SK-N-SH (cell line): ENCODE measurements around the gene FOXM1. TPM values are rescaled to one million over a fixed set of nuclear protein-coding genes. Genes with fewer than 3 reads are reported as not detected.

Source experiments
- CTCF ChIA-PET: fragments of 300-600, 350-600 bp; formaldehyde crosslinking; extraction: SDS; loops from one replicate; lab custom pipeline; 2021; lab: Yijun Ruan, JAX
- POLR2A ChIA-PET: fragments of 350-600 bp; sonication (Branson Sonifier 250); formaldehyde crosslinking; extraction: SDS; loops from one replicate; lab custom pipeline; 2020; ENCODE audit warnings: antibody characterized with exemption, inconsistent platforms; lab: Yijun Ruan, JAX
- DNase-seq: peaks from one replicate; pipeline ENCODE4 v3.0.0; 2012
- H2AFZ ChIP-seq: fragments of 200-600 bp; sonication (generic); 2 replicates; pipeline ENCODE4 v1.8.1; 2016; ENCODE audit warnings: antibody characterized with exemption, mild to moderate bottlenecking, low read depth
- H3F3A ChIP-seq: fragments of 200-600 bp; sonication (generic); replicated peaks from 2 replicates; pipeline ENCODE3; 2016; ENCODE audit warnings: antibody characterized with exemption, mild to moderate bottlenecking; ENCODE audit not compliant: insufficient read depth
- H3K27ac ChIP-seq, 2 experiments: fragments of 200-500 bp in 1 of 2; fragments of 200-600 bp in 1 of 2; sonication (Bioruptor generic) in 1 of 2; sonication (generic), shearing (Covaris generic) in 1 of 2; 2 replicates each; pipeline versions ENCODE4 v1.5.1 to v1.6.1; 2014 to 2016; ENCODE audit warnings: low read depth in 2 of 2, inconsistent platforms in 1 of 2, low read length in 1 of 2, mild to moderate bottlenecking in 1 of 2, mixed read lengths in 1 of 2
- H3K27me3 ChIP-seq: fragments of 200-600 bp; sonication (generic), shearing (Covaris generic); 2 replicates; pipeline ENCODE4 v1.6.1; 2016; ENCODE audit warnings: mixed run types; ENCODE audit not compliant: insufficient read depth
- H3K36me3 ChIP-seq, 2 experiments: fragments of 200-500 bp in 1 of 2; fragments of 200-600 bp in 1 of 2; sonication (Bioruptor generic) in 1 of 2; sonication (generic) in 1 of 2; replicated peaks in 1 of 2; 2 replicates each; pipeline versions ENCODE3 to v1.5.1; 2014 to 2016; ENCODE audit warnings: low read length in 1 of 2, mild to moderate bottlenecking in 1 of 2; ENCODE audit not compliant: insufficient read depth in 2 of 2, control insufficient read depth in 1 of 2
- H3K4me1 ChIP-seq, 2 experiments: fragments of 200-500 bp in 1 of 2; fragments of 200-600 bp in 1 of 2; sonication (Bioruptor generic) in 1 of 2; sonication (generic), shearing (Covaris generic) in 1 of 2; 2 replicates each; pipeline versions ENCODE4 v1.5.1 to v1.6.1; 2014 to 2016; ENCODE audit warnings: low read depth in 1 of 2, low read length in 1 of 2, mixed run types in 1 of 2; ENCODE audit not compliant: insufficient read depth in 2 of 2, control insufficient read depth in 1 of 2
- H3K4me2 ChIP-seq: fragments of 200-600 bp; sonication (generic), shearing (Covaris generic); 2 replicates; pipeline ENCODE4 v1.6.1; 2017; ENCODE audit warnings: mixed run types
- H3K4me3 ChIP-seq, 2 experiments: fragments of 200-500 bp in 1 of 2; fragments of 200-600 bp in 1 of 2; sonication (Bioruptor generic) in 1 of 2; sonication (generic), shearing (Covaris generic) in 1 of 2; 2 replicates each; pipeline versions ENCODE4 v1.5.1 to v1.8.1; 2014 to 2016; ENCODE audit warnings: low read depth in 2 of 2, inconsistent platforms in 1 of 2, low read length in 1 of 2, mild to moderate bottlenecking in 1 of 2, mixed read lengths in 1 of 2, moderate library complexity in 1 of 2
- H3K79me2 ChIP-seq: fragments of 200-600 bp; sonication (generic); 2 replicates; pipeline ENCODE4 v1.8.1; 2017; ENCODE audit warnings: mild to moderate bottlenecking; ENCODE audit not compliant: insufficient read depth
- H3K9ac ChIP-seq: fragments of 200-600 bp; sonication (generic); 2 replicates; pipeline ENCODE4 v1.6.1; 2017; ENCODE audit warnings: mixed run types
- H3K9me2 ChIP-seq: fragments of 200-600 bp; sonication (generic); 2 replicates; pipeline ENCODE4 v1.6.1; 2017; ENCODE audit warnings: mixed run types
- H3K9me3 ChIP-seq: fragments of 200-600 bp; sonication (generic); 2 replicates; pipeline ENCODE4 v1.6.1; 2017; ENCODE audit warnings: mixed run types, mild to moderate bottlenecking, moderate library complexity
- H4K20me1 ChIP-seq: fragments of 200-600 bp; sonication (generic); 2 replicates; pipeline ENCODE4 v1.6.1; 2017; ENCODE audit warnings: mild to moderate bottlenecking, mixed run types; ENCODE audit not compliant: insufficient read depth
- CHD2 ChIP-seq: fragments of 150-350 bp; IDR thresholded peaks from 2 replicates; pipeline ENCODE4 v1.6.1; 2018; ENCODE audit warnings: low read length; ENCODE audit not compliant: partially characterized antibody
- CTCF ChIP-seq: fragments of 200-600 bp; sonication (generic); IDR thresholded peaks from 2 replicates; pipeline ENCODE4 v1.6.1; 2017; ENCODE audit warnings: antibody characterized with exemption, mild to moderate bottlenecking, moderate library complexity
- EZH2phosphoT487 ChIP-seq: fragments of 200-600 bp; sonication (generic); IDR thresholded peaks from 2 replicates; pipeline ENCODE4 v1.6.1; 2017; ENCODE audit warnings: low read depth, mixed run types, mild to moderate bottlenecking, antibody characterized with exemption, moderate library complexity, borderline replicate concordance
- GATA2 ChIP-seq: sonication (generic); formaldehyde crosslinking; IDR thresholded peaks from 2 replicates; pipeline ENCODE4 v1.5.0; 2020; ENCODE audit warnings: mild to moderate bottlenecking, missing genetic modification reagents
- IRF3 ChIP-seq: fragments of 150-350 bp; IDR thresholded peaks from 2 replicates; pipeline ENCODE4 v1.6.1; 2016; ENCODE audit warnings: mild to moderate bottlenecking, low read depth, low read length
- MAX ChIP-seq: IDR thresholded peaks from 2 replicates; pipeline ENCODE4 v1.4.0; 2012; ENCODE audit warnings: low read depth
- MEF2A ChIP-seq: IDR thresholded peaks from 2 replicates; pipeline ENCODE4 v1.4.0; 2012; ENCODE audit warnings: low read depth, borderline replicate concordance
- MXI1 ChIP-seq: IDR thresholded peaks from 2 replicates; pipeline ENCODE4 v1.6.1; 2012; ENCODE audit warnings: mild to moderate bottlenecking, low read depth, low read length, improper control_type of control experiment
- NFIC ChIP-seq: IDR thresholded peaks from 2 replicates; pipeline ENCODE4 v1.4.0; 2012; ENCODE audit warnings: borderline replicate concordance
- PBX3 ChIP-seq: IDR thresholded peaks from 2 replicates; pipeline ENCODE4; 2012
- POLR2AphosphoS5 ChIP-seq: IDR thresholded peaks from 2 replicates; pipeline ENCODE4 v1.6.1; 2012; ENCODE audit warnings: low read depth, low read length
- RAD21 ChIP-seq: IDR thresholded peaks from 2 replicates; pipeline ENCODE4 v1.6.1; 2012; ENCODE audit warnings: mild to moderate bottlenecking, low read length
- REST ChIP-seq: IDR thresholded peaks from 2 replicates; pipeline ENCODE4 v1.6.1; 2012; ENCODE audit warnings: mild to moderate bottlenecking, low read depth, low read length, moderate library complexity
- RFX5 ChIP-seq: IDR thresholded peaks from 2 replicates; pipeline ENCODE4 v1.6.1; 2012; ENCODE audit warnings: mild to moderate bottlenecking, improper control_type of control experiment, low read length
- RXRA ChIP-seq: IDR thresholded peaks from 2 replicates; pipeline ENCODE4 v1.4.0; 2012; ENCODE audit warnings: low read depth, mild to moderate bottlenecking, borderline replicate concordance
- SIN3A ChIP-seq: IDR thresholded peaks from 2 replicates; pipeline ENCODE4 v1.6.1; 2012; ENCODE audit warnings: low read depth, mild to moderate bottlenecking, low read length, moderate library complexity, borderline replicate concordance
- TAF1 ChIP-seq: IDR thresholded peaks from 2 replicates; pipeline ENCODE4 v1.6.1; 2012; ENCODE audit warnings: low read depth, mild to moderate bottlenecking, low read length, moderate library complexity, borderline replicate concordance
- TCF12 ChIP-seq: IDR thresholded peaks from 2 replicates; pipeline ENCODE4 v1.4.0; 2012
- TEAD4 ChIP-seq: IDR thresholded peaks from 2 replicates; pipeline ENCODE4 v1.4.0; 2012; ENCODE audit warnings: mild to moderate bottlenecking, borderline replicate concordance; ENCODE audit not compliant: insufficient read depth
- USF1 ChIP-seq: IDR thresholded peaks from 2 replicates; pipeline ENCODE4 v1.4.0; 2012; ENCODE audit warnings: low read depth, borderline replicate concordance
- YY1 ChIP-seq: IDR thresholded peaks from 2 replicates; pipeline ENCODE4 v1.4.0; 2012; ENCODE audit warnings: low read depth, mild to moderate bottlenecking
- WGBS: methylation state at CpG from one replicate; pipeline ENCODE4 v1.1.6; 2017; ENCODE audit warnings: low lambda C conversion rate; 5-methylcytosine and 5-hydroxymethylcytosine counted together
- polyA plus RNA-seq, 3 experiments: library from polyadenylated mRNA; depleted of rRNA; stranded (reverse); fragments of >200 nt; gene quantifications; 2 replicates each; pipeline ENCODE4 v1.2.3, GENCODE V29; 2012

The FOXM1 gene
- polyA plus RNA-seq (2012; rRNA removed): 17.0 and 29.9 TPM in 2 replicates
- polyA plus RNA-seq (2012; cell fraction: cytosol; rRNA removed): 18.1 and 29.2 TPM in 2 replicates
- 29.4 and 33.4 TPM in 2 replicates for polyA plus RNA-seq (2012; cell fraction: nucleus; rRNA removed)

GRCh38 chr12:2877047-2877952 is at the start of gene FOXM1, which contains the start of gene RHNO1:
FOXM1 (minus strand) TSS chr12:2877174; CDS start chr12:2874478, 2,696 bp downstream.
RHNO1 (plus strand) TSS chr12:2877223; CDS start chr12:2885367, 8,144 bp downstream.
- Histone ChIP-seq H3K9ac (peak within 1 kb of the TSS; percentile 82), H3K27ac (peak within 1 kb of the TSS; percentile 80 to 87), H3K4me2 (peak within 1 kb of the TSS; percentile 82), H2AFZ (peak within 1 kb of the TSS; percentile 94), H3K4me3 (peak within 1 kb of the TSS; percentile 61 to 69), H4K20me1 (no peaks in the 10 kb centered on the region), H3K79me2 (peaks cover 98% of the 10 kb centered on the region), H3K9me3 (no peaks in the 10 kb centered on the region), H3K9me2 (no peaks in the 10 kb centered on the region), H3F3A (peaks cover 6% of the 10 kb centered on the region), H3K36me3 (peaks cover 6% of the 10 kb centered on the region in 2 experiments), H3K27me3 (no peaks in the 10 kb centered on the region), H3K4me1 (peaks cover 8 to 10% of the 10 kb centered on the region in 2 experiments; a peak in 2 of 4 replicates)
- ChIA-PET POLR2A (interaction anchor here (0.9 to 1.1 kb wide), 3 partner anchors 13 to 81 kb away, joined by 3 to 4 read pairs (median 3); partner anchors contain the start of gene TULP3), CTCF (interaction anchor here (0.6 to 5.8 kb wide), 11 partner anchors 8 to 674 kb away, joined by 3 to 33 read pairs (median 3); partner anchors contain the start of genes NRIP2 and TULP3)
- under 1% methylated on average over 28 of the region's 70 CpGs for WGBS
- DNase-seq: peak; percentile 96
- TF ChIP-seq USF1 (peak; percentile 96), MEF2A (no peak), CHD2 (no peak), POLR2AphosphoS5 (peak; percentile 84), TAF1 (peak; percentile 84), TEAD4 (0 out of 2 replicates have a peak, but pooled peaks have one; percentile 47), EZH2phosphoT487 (no peak), NFIC (peak; percentile 6; the same call in 1 of the 2 replicates), RAD21 (no peak), CTCF (0 out of 2 replicates have a peak, but pooled peaks have one; percentile 6), REST (0 out of 2 replicates have a peak, but pooled peaks have one; percentile 11), IRF3 (no peak), SIN3A (peak; percentile 44; the same call in 1 of the 2 replicates), MAX (peak; percentile 61; the same call in 1 of the 2 replicates), GATA2 (CRISPR knock-in tag) (no peak), RFX5 (no peak), RXRA (no peak), PBX3 (no peak), YY1 (peak; percentile 82), MXI1 (peak; percentile 39; the same call in 1 of the 2 replicates), TCF12 (no peak)
